GM19035 (cell line): ENCODE results near the gene CRNKL1.
"Not testable (repeated sequence)": the region's sequence is repeated elsewhere in the genome, so short reads cannot be mapped to it uniquely, and the experiment has no call there.

ENCODE experiments used
- ATAC-seq: cut with Tn5 transposase; IDR thresholded peaks from one replicate; pipeline ENCODE4 v1.9.1; 2021; ENCODE audit not compliant: unreplicated experiment

The CRNKL1 gene

DNA sequence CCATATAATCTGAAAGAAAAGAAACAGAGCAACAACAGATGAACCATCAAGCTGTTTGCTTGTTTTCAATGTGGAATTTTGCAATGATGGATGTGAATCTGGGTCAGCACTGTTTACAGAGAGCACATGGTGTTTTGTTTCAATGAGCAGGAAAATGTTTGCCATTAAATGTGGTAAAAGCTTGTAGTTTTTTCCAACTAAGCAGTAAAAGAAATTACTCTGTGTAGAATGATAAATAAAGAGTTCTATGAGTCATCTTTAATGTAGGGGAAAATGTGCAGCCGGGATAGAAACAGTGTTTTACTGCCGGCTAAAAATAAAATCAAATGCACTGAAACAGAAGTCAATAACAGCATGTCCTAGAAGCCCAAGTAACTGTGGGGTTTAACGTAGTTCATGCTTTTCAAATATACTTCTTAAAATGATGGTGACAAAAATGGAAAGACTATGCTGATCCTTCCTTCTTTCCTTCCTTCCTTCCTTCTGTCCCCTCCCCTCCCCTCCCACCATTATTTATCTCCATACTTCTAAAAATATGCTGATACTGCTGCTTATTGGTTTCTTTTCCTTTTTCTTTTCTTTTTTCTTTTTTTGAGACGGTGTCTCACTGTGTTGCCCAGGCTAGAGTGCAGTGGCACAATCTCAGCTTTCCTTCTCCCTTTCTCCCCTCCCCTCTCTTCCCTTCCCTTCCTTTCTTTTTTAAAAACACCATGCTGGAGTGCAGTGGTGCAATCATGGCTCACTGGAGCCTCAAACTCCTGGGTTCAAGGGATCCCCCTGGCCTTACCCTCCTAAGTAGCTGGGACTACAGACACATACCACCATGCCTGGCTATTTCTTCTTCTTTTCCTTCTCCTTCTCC, 41.4 kb downstream of the CRNKL1 start:
- no peak for ATAC-seq

DNA sequence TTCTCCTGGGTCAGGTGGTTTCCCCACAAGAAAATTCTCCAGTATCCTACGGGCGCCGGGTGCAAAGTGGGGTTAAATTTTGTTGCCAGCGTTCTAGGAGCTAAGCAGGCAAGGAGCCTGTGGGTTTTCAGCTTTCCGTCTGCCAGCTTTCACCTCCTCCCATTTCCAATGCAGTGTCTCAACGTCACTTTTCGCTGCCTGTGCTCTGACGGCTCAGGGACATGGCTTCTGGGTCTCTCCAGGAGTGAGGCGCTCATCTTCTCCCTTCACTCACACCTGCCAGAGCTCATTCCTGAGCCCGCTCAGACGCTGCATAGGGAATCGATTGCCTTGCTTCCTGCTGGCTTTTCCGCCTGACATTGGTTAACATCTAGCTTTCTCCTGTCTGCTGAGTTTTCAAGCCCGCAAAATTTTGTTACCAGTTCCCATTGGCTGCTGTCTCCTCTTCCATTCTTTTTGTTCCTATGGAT, 42.4 kb downstream of the CRNKL1 start:
- ATAC-seq = no peak

DNA sequence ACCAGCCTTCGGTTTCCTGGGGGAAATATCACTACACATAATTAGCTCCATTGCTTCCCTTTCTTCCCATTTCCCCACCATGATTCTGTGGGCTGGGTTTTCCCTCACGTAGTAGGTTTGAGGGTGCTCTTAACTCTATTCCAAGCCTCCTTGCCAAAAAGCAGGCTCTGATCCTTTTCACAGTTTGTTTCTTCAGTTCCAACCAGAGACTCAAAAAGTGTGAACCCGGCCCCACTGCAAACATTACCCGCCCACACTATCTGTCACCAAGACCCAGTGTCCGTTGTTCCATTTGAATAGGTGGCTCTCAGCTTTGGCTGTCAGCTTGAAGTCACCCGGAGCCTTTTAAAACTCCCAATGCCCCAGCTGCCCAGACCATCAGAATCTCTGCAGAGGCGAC, 46.9 kb downstream of the CRNKL1 start:
- ATAC-seq = no peak

DNA sequence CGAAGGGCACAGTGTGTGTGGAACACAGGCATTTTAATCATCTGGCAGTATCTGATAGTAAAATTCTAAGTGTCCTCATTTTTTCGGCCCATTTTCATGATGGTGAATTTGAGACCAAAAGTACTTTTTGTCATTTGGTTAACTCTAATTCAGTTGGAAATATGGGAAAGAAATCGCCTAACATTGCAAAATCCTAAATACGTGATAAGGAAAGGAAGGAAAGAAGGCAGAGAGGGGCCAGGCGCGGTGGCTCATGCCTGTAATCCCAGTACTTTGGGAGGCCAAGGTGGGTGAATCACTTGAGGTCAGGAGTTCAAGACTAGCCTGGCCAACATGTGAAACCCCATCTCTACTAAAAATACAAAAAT, 48.3 kb downstream of the CRNKL1 start:
- ATAC-seq = not testable (repeated sequence)

DNA sequence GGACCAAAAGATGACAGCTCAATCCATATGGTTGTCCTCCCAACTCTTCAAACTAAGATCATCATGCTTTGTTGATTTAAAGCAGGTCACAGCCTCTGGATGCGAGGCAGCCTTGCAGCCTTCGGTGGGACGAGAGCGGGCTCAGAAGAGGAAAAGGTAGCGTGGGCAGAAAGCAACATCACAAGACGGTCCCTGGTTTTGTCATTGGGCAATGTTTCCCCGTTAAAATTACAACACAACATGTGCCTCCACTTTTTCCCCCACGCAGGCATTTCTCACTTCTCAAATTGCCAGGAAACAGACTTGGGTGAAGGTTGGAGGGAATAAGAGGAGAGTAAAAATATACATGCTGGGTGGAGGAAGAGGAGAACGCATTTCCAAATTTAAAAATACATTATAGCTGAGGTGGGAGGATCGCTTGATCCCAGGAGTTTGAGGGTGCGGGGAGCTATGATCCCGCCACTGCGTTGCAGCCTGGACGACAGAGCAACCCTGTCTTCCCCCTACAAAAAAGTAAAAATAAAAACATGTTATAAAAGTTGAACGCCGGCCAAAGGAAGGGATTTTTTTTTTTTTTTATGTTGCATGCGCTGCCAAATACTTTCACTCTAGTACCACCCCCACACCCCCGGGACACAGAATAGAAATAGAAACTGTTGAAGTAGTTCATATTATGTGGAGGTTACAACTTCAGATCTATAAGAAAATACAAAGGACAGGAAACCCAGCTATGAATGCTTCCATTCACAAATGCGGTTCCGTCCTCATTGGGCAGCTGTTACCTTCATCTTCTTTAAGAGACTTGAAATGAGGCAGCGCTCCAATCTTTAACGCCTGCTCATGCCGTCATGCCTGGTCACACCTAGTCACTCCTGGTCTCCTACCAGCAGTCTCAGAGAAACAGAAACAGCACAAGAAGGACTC, 49.0 kb downstream of the CRNKL1 start:
- no peak for ATAC-seq

DNA sequence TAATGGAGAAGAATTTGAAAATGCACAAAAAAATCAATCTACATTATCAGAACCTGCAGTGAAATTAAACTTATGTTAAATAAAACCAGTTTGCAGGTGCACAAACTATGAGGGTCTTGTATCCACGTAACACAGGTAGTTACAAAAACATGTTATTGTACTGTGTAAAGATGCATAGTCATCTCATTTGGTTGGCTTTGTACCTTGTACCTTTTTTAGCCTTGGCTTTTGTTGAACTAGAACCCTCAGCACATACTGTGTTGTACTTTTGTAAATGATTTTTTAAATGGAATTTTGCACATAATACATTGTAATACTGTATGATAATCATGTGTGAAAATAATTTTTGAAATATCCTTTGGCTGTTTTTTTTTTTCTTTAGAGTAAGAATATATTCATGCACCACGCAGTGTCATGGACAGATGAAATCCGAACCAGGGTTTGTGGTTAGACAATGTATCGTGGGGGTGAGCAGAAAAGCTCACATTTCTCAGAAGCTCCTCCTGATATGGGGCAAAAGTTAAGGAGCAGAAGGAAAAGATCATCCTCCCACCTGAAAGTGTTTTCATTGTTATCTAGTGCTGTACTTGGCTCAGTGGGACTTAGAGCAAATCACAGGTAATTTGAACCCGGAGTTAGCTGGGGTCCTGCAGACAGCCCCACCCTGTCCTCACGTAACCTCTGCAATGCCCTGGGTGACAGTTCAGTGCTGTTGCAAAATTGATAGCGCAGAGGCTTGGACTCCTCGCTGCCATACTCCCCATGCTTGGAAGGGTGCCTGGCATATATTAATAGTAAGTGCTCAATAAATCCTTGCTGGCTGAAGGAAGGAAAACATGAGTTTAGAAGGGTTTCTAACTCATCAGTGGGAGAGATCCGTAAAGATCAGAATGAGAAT, 49.9 kb downstream of the CRNKL1 start:
- ATAC-seq = no peak

DNA sequence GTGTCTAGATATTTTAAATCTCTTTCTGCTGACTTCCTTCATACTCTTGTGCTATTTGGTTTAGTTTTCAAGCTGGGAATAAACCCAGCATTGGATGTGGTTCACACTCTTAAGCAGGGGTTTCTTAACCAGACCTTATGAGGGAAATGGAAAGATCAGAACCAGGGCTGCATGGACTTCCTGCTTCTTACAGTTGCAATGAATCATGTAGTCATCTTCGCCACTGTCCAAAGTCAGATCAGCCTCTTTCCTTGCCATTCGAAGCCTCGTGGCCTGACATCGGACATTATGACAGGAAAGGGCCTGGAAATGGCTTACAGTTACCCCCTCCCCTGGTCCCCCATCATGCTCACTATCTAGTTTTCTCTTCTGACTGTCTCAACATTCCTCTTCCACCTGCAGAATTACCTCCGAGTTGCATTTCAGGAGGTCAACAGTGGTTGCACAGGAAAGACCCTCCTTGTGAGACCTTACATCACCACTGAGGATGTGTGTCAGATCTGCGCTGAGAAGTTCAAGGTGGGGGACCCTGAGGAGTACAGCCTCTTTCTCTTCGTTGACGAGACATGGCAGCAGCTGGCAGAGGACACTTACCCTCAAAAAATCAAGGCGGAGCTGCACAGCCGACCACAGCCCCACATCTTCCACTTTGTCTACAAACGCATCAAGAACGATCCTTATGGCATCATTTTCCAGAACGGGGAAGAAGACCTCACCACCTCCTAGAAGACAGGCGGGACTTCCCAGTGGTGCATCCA, 51.9 kb downstream of the CRNKL1 start:
- ATAC-seq = no peak

DNA sequence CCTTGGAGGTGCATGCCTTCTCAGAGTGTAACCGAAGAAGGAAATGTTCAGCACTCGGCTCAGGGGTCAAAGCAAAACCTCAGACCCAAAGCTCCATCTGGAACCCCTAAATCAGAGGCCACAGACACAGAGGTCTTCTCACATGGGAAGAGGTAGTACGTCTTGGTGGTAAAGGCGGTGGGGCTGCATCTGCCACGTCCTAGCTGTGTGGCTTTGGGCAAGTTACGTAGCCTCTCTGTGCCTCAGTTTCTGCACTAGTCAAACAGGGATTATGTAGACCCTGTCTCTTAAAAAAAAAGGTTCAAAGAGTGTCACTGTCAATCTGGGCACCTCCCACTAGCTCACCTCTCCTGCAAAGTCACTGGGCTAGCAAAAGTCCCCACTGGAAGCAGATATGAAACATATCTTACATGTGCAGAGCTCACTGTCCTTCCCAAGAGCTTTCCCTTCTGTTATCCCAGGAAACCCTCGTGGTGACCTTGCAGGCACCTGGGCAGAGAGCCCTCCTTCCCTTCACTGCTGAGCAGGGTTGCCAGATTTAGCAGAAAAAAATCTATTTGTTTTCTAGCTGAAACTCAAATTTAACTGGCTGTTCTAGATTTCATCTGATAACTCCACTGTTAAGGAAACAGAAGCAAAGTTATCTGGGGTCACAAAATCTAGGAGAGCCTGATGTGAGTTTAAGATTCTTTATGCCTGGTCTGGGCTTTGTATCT, 53.1 kb downstream of the CRNKL1 start:
- ATAC-seq = no peak

DNA sequence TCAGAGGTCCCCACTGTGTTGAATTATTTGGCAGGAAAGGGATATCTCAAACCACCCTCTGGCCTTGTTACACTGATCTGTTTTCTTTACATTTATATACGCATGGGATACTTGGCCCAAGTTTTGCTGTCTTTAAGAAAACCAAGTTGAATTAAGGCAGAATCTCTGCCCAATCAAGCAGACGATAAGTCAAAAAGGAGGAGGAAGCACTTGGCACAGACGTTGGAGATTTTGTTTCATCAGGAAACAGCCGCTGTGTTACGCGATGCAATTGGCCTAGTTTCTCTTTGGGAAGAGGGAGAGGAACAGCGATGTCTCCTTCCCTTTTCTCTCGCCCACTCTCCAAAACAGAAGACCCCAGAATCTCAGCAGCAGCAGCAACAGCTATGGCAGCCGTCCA, 55.3 kb downstream of the CRNKL1 start:
- ATAC-seq = no peak

DNA sequence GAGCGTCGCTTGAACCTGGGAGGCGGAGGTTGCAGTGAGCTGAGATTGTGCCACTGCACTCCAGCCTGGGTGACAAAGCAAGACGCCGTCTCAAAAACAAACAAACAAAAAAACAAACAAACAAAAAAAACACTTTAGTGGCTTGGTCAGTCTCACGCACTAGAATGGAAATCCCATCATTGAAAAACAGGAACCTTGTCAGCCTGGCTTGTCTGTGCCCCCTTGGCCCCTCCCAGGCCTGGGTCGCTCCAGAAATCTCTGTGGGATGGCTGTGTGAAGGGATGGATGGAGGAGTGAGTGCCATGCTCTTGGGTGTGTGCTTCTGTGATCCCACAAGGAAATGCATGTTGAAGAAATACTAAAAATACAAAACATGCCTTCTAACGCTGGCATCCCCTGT, 56.0 kb downstream of the CRNKL1 start:
- ATAC-seq = no peak

DNA sequence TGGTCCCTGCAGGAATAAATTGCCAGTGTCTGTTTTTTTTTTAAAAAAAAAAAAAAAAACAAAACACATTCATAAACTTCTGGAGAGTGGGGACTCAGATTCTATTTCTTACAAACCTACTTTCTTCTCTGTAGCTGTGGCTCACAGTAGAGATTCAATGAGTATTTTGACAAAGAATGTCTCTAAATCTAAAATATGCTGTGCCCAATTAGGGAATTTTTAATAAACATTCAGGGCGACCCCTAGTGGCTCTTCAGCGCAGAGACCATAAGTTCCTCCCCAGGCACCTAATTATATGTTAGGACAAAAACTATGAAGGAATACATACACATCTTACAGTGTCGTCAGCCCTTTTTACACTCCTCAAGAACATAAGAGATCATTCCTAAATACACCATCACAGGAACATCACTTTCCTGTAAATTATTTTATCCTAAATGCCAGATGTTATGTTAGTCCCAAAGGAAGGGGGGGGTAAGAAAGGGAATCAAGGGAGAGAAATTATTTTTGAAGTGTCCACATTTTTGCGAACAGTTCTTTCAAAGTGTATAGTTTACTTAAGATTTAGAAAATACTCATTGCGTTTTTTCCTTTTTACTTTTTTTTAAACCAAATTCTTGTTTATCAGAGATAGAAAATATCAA, 56.9 kb downstream of the CRNKL1 start:
- ATAC-seq = no peak

DNA sequence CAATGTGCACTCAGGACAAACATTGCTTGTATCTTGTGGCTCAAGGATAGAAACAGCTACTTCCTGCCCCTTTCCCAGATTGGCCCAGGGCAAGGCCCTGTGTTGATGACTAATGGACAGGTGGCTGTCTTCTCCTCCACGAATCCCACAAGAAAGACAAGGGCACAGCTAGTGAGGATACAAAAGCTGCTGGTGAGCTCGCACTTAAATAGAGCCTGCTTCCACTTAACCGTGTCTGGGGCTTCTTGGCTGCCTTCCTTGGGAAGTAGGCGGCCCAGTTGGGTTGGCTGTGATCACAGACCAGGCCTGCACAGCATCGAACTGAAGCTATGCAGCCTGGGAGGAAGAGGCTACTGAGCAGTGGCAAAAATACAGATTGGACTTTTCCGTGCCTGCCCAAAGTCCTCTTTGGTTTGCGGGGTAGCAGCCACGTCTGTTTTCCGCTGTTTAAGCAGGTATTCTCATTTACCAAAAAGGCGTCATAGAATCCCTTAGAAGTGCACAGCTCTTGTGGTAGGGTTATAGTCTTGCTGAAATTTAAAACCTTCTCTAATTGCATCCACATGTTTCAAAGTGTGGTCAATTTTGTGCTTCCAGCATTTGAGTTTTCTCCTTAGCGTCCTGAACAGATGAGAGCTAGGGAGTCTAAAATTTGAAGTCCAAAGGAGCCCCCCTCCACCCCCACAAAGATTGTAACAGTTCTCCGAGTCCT, 58.2 kb downstream of the CRNKL1 start:
- no peak for ATAC-seq

DNA sequence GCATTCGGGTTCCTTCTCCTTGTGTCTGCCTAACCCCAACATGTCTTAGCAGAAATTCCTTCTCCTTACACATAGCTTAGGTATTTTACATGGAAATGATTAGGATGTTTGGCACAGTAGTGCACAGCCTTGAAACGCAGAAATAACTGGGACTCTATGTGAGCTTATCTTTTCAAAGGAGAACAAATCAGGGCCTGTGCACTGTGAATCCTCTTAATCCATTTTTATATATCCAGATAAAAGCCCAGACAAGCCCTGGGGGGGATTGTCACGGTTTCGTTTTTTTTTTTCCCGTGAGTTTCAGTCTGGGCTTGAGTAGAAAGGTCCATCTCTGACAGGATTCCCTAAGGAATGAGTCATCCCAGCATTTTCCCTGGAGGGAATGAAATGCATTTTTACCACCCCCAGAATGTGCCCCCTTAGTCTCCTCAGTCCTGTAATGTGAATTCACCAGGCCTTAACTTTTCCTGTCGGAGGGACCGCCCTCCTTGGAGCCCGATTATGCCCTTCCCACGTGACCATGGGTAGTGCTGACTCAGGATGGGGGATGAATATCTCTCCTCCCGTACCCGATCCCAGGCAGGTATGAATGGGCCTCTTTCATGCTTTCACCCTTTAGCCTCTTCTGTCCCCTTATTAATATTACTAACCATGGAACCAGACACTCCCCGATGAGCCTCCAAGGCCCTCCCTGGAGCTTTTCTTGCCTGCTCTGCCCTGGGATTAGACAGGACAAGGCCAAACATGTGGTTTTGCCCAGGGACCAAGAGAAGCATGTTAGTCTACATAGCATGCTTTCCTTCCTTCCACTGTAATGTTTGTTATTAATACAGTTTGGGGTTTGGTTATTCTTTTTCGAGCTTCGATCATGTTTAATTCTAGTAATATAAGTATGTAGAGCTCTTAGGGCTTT, 59.0 kb downstream of the CRNKL1 start:
- no peak for ATAC-seq

DNA sequence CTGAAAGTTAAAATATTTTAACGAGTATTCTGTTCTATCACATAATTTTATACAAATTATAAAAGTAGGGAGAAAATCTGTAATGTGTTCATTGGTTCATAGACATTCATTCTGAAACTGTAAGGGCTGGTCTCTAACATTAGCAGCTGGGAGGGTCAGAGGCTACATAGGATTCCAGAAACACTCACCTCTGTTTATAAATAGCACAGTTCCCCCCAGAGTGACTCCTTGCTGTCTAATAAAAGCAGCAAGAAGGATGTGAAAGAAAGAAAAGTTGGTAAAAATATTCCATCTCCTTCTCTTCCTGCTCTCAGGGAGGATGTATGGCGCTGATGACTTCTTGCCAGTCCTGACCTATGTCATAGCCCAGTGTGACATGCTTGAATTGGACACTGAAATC, 60.4 kb downstream of the CRNKL1 start:
- no peak for ATAC-seq

DNA sequence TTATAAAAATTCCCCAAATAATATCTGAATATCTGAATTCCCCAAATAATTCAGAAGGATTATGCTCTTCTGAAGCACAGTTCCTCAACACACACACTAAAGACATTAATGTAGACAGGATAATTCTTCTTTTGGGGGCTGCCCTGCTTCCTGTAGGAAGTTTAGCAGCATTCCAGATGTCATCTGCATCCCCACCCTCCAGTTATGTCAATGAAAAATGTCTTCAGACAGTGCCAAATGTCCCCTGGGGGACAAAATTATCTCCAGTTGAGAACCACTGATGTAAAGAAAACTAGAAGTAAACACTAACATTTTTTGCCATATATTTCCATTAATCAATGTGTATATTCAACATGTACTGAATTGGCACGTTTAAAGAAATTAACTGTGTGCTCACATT, 61.0 kb downstream of the CRNKL1 start:
- ATAC-seq = no peak

DNA sequence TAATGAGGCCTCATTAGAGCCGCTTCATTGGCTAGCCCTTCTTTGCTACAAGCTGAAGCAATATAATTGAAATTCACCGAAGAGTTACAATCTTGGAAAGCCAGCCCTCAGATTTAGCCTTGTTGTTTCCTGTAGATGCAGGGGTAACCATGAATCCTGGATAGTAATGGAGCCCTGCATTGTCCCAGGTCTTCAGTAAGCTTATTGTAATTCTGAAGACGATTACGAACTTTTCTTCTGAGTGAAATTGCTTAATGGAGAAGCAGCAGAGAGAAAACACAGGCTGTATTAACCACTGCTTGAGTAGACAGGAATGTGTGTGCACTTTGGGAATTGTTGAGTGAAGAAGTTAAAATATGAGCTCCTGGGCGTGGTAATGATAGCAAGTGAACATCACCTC, 61.4 kb downstream of the CRNKL1 start:
- ATAC-seq = no peak

DNA sequence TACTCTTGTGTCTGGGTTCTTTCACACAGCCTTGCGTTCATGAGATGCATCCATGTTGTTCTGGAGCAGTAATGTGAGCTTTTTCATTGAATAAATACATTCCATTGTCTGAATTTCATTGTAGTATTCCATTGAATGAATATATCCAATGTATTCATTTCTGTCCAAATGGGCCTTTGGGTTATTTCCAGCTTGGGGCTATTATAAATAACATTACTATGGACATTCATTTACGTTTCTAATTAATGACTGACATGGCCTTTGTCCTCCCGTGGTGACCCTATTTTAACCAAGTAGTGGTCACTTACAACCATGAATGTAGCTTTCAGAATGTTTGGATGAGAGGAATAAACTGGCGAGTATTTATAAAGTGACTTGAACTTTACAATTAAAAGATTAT, 65.2 kb downstream of the CRNKL1 start:
- no peak for ATAC-seq
